Lung (tissue), 12 donors: ENCODE measurements around the gene ZNF132. TPM values are rescaled to one million over a fixed set of nuclear protein-coding genes. Genes with fewer than 3 reads are reported as not detected.
A peak's percentile ranks its signal among the peaks of the same experiment; 100 is the strongest.

Experiments used
- ATAC-seq: fragments of 200-7000 bp; cut with Tn5 transposase; one replicate; pipeline ENCODE4 v1.9.1; 2020; ENCODE audit warnings: moderate number of reproducible peaks; ENCODE audit not compliant: insufficient read depth, low FRiP score
- DNase-seq, 3 donors: peaks; one replicate each; pipeline ENCODE4 v3.0.0-alpha.2; 2013 to 2017
- H3K27ac ChIP-seq, 2 donors: one replicate each; pipeline ENCODE4 v1.5.1; 2013; ENCODE audit warnings: mild to moderate bottlenecking in 2 of 2, moderate library complexity in 2 of 2, control low read depth in 1 of 2, inconsistent platforms in 1 of 2, low read depth in 1 of 2, low read length in 1 of 2
- H3K27me3 ChIP-seq, 3 donors: one replicate each; pipeline ENCODE4 v1.5.1; 2013; ENCODE audit warnings: low read length in 2 of 3; ENCODE audit not compliant: control insufficient read depth in 3 of 3, insufficient read depth in 3 of 3
- H3K36me3 ChIP-seq, 4 donors: one replicate each; pipeline ENCODE4 v1.5.1; 2013; ENCODE audit warnings: low read length in 4 of 4, mild to moderate bottlenecking in 1 of 4, moderate library complexity in 1 of 4; ENCODE audit not compliant: control insufficient read depth in 4 of 4, insufficient read depth in 4 of 4
- H3K4me1 ChIP-seq, 5 donors: one replicate each; pipeline ENCODE4 v1.5.1; 2013; ENCODE audit warnings: low read length in 5 of 5, mild to moderate bottlenecking in 2 of 5, moderate library complexity in 1 of 5; ENCODE audit not compliant: control insufficient read depth in 5 of 5, insufficient read depth in 5 of 5
- H3K4me3 ChIP-seq: one replicate; pipeline ENCODE4 v1.5.1; 2013; ENCODE audit warnings: mild to moderate bottlenecking, control low read depth, moderate library complexity
- H3K9ac ChIP-seq, 2 donors: one replicate each; pipeline ENCODE4 v1.5.1; 2013; ENCODE audit warnings: low read length in 2 of 2, control low read depth in 1 of 2; ENCODE audit not compliant: insufficient read depth in 1 of 2
- H3K9me3 ChIP-seq, 4 donors: one replicate each; pipeline ENCODE4 v1.5.1; 2013; ENCODE audit warnings: low read length in 3 of 4, mild to moderate bottlenecking in 1 of 4, moderate library complexity in 1 of 4; ENCODE audit not compliant: control insufficient read depth in 4 of 4, insufficient read depth in 3 of 4
- CTCF ChIP-seq: IDR thresholded peaks from 2 replicates; pipeline ENCODE4 v1.5.1; 2012; ENCODE audit warnings: mild to moderate bottlenecking; ENCODE audit errors: control extremely low read depth, extremely low read depth
- WGBS, 2 donors: extraction: QIAGEN DNeasy Blood & Tissue Kit; methylation state at CpG; one replicate each; pipeline ENCODE4 v1.1.7; 2013; 5-methylcytosine and 5-hydroxymethylcytosine counted together
- polyA plus RNA-seq, 2 donors: library from polyadenylated mRNA; stranded (reverse); fragments of 200-250 nt; gene quantifications; one replicate each; pipeline ENCODE4 v1.2.1, GENCODE V29; 2013
- total RNA-seq, 2 donors: library from RNA; depleted of rRNA in 1 of 2; stranded (reverse); fragments of >200 nt in 1 of 2; gene quantifications; one replicate each; pipeline ENCODE4 v1.2.1, GENCODE V29; 2014 to 2021
- donor health status: control.
- donor health status: control.
- donor health status: Bipolar disorder and iron deficiency.
- donor health status: healthy.
- donor health status: DM: yes; HTN: yes; CAD: no.

ZNF132 gene
- total and polyA plus RNA-seq, 4 donors: 1.0 to 7.4 (median 2.9) TPM

GRCh38 chr19:58397533-58398037, 42.4 kb downstream of the ZNF132 start:
- WGBS, 2 donors: 73 to 74% methylated on average over 7 of the region's 7 CpGs
- no peak overlapping the region for H3K9ac ChIP-seq
- ATAC-seq (no peak), DNase-seq (no peak)
- H3K27ac ChIP-seq: no peak overlapping the region
- H3K36me3 ChIP-seq: peaks cover 3 to 24% (median 20%) of the 10 kb centered on the region in 4 donors
- peaks cover 0 to 5% (median 0%) of the 10 kb centered on the region in 4 donors for H3K9me3 ChIP-seq
- TF ChIP-seq CTCF: no peak
- no peak overlapping the region for H3K4me3 ChIP-seq
- peaks cover 0 to 18% (median 11%) of the 10 kb centered on the region in 5 donors for H3K4me1 ChIP-seq
- H3K27me3 ChIP-seq: peaks cover 0 to 21% (median 11%) of the 10 kb centered on the region in 3 donors

DNA sequence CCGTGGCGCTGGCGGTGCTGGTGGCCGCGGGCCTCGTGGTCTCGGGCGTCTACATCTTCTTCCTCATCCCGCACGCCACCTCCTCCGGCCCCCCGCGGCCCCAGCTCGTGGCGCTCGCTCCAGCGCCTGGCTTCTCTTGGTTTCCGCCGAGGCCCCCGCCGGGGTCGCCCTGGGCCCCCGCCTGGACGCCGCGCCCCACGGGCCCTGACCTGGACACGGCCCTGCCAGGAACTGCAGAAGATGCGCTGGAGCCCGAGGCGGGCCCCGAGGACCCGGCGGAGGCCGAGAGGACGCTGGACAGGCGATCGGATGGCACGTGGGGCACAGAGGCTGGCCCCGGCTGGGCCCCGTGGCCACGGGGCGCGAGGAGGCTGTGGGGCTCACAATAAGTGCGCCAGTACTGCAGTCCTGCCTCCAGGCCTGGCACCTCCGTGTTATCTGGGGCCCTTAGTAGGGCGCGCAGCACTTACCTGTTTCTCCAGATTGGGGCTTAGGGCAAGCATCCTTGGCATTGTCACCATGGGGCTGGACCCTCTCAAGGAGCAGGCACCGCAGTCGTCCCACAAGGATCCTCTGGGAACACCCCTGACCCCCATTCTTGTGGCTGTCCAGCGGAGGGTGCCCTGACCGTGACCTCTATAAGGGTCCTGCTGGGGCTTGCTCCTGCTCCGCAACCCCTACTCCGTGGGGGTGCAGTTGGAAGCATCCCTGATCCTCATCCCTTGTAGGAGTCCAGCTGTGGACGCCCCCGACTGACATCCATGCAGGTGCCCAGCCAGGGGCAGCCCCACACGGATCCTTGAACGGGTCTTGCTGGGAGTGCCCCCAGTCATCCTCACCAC, 43.0 kb downstream of the ZNF132 start:
- peaks cover 0 to 15% (median 11%) of the 10 kb centered on the region in 5 donors for H3K4me1 ChIP-seq
- peaks cover 0 to 5% (median 0%) of the 10 kb centered on the region in 4 donors for H3K9me3 ChIP-seq
- H3K27ac ChIP-seq: no peak overlapping the region
- no peak for TF ChIP-seq CTCF
- peaks cover 0 to 21% (median 11%) of the 10 kb centered on the region in 3 donors for H3K27me3 ChIP-seq
- peaks cover 7 to 24% (median 20%) of the 10 kb centered on the region in 4 donors for H3K36me3 ChIP-seq
- no peak for DNase-seq
- 28 to 29% methylated on average over 55 to 58 of the region's 58 CpGs for WGBS, 2 donors
- no peak overlapping the region for H3K9ac ChIP-seq
- ATAC-seq: no peak
- no peak overlapping the region for H3K4me3 ChIP-seq

- peaks cover 0 to 21% (median 11%) of the 10 kb centered on the region in 3 donors for H3K27me3 ChIP-seq
- H3K4me3 ChIP-seq: no peak overlapping the region
- no peak overlapping the region for H3K27ac ChIP-seq
- peak in 1 of 3 donors; percentile 43 for DNase-seq
- WGBS, 2 donors: 4 to 5% methylated on average over 56 to 75 of the region's 75 CpGs
- TF ChIP-seq CTCF: no peak
- ATAC-seq: no peak
- H3K9ac ChIP-seq: no peak overlapping the region
- H3K4me1 ChIP-seq: peaks cover 0 to 15% (median 11%) of the 10 kb centered on the region in 5 donors
- peaks cover 7 to 24% (median 21%) of the 10 kb centered on the region in 4 donors for H3K36me3 ChIP-seq
- H3K9me3 ChIP-seq: peaks cover 0 to 5% (median 0%) of the 10 kb centered on the region in 4 donors
Observed at GRCh38 chr19:58395979-58396627, 43.9 kb downstream of the ZNF132 start.
